ENCODE results near the gene MEIOB.
"Not testable (repeated sequence)": the region's sequence is repeated elsewhere in the genome, so short reads cannot be mapped to it uniquely, and the experiment has no call there.

Gene MEIOB, protein sequence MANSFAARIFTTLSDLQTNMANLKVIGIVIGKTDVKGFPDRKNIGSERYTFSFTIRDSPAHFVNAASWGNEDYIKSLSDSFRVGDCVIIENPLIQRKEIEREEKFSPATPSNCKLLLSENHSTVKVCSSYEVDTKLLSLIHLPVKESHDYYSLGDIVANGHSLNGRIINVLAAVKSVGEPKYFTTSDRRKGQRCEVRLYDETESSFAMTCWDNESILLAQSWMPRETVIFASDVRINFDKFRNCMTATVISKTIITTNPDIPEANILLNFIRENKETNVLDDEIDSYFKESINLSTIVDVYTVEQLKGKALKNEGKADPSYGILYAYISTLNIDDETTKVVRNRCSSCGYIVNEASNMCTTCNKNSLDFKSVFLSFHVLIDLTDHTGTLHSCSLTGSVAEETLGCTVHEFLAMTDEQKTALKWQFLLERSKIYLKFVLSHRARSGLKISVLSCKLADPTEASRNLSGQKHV

DNA sequence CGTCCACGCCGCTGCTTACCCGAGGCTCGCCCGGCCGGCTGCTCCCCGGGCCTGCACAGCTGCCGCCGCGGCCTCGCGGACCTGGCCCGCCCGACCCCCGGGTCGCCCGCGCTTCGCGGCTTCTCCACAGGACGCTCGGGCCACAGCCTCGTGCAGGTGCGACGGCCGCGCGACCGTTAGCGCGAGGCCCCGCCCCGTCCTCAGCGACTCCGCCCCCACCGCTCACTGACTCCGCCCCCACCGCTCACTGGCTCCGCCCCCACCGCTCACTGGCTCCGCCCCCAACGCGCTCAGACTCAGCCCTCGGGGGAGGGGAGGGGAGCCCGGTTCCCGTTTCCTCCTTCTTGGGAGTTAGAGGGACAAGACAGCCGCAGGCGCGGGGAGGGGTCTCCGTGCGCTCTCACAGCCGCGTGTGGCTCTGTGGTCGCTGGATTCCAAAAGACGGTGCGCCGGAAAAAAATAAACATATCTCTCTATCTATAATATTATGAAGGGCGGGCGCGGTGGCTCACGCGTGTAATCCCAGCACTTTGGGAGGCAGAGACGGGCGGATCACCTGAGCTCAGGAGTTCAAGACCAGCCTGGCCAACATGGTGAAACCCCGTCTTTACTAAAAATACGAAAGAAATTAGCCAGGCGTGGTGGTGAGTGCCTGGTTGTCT lies at the start of gene MEIOB:
Gene MEIOB (minus strand): TSS at position 191 of the 662 bp plus-strand sequence. CDS start 3,989 bp downstream, outside the sequence.
- DNase-seq (ENCODE audit: low spot score): peak; percentile 43

DNA sequence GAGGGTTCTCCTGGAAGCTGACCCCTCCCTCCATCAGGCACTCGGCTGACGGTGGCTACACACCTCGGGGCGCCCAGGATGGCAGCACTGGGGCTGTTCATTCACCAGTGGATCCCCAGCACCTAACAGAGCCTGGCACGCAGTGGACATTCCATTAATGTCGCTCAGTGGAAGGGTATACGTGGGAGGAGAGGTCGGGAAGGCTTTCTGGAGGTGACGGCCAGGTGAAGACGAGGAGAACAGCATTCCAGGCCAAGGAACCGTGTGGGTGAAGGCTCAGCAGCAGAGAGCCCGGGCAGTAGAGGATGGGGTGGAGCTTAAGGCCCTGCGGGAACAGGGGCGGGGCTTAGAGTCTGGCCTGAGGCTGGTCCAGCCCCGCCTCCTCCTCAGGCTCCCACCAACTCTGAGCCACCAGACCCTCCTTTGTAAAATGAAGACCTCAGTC lies 48.8 kb upstream of the MEIOB start:
- peak; percentile 64 for DNase-seq (ENCODE audit: low spot score)

DNA sequence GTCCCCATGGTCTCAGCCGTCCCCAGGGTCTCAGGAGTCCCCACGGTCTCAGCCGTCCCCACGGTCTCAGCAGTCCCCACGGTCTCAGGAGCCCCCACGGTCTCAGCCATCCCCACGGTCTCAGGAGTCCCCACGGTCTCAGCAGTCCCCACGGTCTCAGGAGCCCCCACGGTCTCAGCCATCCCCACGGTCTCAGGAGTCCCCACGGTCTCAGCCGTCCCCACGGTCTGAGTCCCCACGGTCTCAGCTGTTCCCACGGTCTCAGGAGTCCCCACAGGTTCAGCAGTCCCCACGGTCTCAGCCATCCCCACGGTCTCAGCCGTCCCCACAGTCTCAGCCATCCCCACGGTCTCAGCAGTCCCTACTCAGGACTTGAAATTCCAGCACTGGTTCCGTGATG lies 48.2 kb upstream of the MEIOB start:
- not testable (repeated sequence) for DNase-seq (ENCODE audit: low spot score)

DNA sequence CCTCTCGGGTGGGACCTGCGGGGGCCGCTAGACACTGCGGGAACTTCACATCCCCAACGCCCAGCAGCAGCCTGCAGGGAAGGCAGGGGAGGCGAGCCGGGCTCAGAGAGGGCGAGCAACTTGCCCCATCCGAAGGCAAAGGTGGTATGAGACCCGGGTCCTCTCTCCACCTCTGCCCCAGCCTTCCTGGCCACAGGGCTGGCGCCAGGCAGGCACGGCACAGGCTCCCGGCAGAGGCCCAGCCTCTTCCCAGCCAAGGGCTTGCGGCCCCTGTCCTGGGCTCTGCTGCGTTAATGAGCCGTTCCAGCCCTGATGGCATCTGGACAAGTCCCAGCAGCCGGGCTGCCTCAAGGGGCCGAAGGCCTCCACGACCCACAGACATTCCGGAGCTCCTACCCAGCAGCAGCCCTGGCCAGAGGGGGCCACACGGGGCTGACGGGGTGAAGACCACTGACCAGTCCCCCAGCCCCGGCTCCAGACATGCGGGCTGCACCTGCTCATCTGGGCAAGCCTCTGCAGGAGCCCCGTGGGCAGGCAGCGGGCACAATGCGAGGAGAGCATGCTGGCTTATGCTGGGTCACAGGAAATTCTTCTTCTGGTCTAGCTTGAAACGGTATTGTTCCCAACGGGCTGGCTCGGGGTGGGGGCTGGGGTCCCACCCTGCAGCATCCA lies 47.5 kb upstream of the MEIOB start:
- no peak for DNase-seq (ENCODE audit: low spot score)

DNA sequence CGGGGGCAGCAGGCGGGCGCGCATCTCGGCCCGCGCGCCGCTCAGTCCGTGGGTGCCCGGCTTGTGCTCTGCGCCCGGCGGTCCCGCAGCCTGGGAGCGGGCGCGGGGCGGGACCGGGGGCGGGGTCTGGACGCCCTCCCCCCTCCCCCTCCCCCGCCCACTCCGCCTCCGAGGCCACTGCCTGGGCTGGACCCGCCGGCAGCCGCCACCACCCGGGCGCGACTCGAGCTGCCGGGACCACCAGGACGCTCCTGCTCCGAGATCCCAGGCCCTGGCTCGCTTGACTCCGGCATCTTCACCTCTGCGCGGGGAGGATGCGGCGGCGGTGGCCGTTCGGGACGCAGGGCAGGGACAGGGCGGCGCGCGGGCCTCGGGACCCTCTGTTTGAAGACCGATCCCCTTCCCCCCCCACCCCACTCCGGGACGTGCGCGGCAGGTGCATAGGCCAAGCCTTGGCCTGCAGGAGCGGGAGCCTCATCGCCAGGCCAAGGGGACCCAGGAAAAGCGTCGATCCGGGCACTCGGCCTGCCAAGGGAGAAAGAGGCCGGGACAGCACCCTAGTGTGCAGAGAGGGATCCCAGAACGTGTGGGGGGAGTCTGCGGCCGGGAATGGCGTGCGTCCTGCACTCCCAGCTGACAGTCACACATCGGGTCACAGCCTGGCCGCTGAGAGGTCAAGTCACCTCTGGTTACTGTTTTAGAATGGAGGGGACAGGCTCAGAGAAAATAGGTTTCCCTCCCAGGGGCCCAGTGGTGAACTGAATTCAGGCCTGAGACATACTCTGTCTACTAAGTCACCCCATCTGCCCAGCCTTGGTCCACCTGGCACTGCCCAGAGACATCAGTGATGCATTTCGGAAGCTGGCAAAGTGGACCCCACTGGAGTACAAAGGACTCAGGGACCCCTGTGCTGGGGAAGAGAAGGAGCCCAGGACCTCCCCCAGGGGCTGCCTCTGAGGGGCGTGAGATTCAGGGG lies 46.7 kb upstream of the MEIOB start, which contains the start of gene HS3ST6:
Gene HS3ST6 (minus strand): TSS at position 65 of the 976 bp plus-strand sequence. CDS start 92 bp downstream, outside the sequence.
- DNase-seq (ENCODE audit: low spot score): no peak

DNA sequence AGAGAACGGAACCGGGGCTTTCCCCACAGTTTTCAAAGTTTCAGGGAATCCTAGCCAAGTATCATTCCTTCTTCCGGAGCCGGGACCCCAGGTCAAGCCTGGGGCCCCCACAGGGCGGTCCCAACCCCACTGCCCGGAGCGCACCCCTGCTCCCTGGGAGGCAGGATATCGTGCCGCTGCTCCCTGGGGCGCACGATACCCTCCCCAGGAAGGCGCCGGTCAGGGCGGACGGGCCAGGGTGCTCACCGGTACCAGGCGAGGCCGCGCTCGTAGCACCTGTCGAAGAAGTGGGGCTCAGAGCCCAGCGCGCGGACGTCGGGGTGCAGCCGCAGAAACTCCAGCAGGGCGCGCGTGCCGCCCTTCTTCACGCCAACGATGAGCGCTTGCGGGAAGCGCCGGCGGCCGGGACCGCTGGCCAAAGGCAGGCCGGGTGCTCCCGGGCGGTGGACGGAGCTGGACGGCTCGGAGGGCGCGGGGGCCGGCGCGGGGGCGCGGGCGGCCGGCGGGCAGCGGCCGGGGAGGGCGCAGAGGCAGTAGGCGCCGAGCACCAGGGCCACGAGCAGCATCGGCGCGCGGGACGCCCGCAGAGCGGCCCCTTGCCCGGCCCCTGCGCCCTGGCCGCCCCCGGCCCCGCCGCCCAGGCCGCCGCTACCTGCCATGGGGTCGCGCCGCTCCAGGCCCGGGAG lies 45.8 kb upstream of the MEIOB start:
- no peak for DNase-seq (ENCODE audit: low spot score)

DNA sequence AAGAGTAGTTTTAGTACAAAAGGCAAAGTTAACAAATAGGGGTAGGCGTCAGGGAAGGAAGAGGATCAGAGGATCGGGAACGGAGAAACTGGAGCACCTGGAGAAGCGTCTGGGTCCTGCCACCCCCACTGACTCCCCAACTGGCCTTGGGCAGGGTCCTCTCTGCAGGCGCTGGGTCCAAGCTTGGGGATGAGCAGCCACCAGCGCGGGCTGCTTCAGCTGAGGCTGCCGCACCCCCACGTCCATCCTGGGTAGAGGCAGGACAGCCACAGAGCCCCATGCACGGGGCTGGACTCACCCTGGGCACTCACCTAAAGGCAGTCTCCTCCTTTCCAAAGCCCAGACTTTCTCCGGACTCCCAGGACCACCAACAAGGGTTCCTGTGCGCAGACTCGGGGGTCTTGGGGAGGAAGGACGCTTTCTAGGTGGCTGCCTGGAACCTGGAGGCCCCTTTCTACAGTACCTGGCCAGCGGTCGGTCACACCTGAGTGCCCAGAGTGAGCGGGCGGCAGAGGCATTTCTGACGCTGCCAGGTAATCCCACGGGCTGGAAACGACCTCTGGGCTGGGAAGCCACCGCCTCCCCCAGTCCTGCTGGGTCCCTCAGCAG lies 45.2 kb upstream of the MEIOB start:
- no peak for DNase-seq (ENCODE audit: low spot score)

DNA sequence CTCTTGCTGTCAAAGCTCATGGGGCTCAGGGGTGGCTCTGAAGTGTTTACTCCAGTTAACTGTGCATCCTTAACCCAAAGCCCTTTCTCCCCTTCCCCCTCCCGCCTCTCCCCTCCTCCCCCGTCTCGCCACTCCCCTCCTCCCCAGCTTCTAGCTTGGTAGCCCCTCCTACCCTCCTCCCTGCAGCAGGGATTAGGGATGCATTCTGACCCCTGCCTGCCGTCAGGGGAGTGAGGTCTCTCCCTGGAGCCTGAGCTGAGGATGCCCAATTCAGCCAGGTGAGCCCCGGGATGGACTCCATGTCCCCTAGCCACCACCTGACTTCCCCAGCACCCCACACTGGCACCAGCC lies 44.7 kb upstream of the MEIOB start:
- DNase-seq (ENCODE audit: low spot score): no peak

DNA sequence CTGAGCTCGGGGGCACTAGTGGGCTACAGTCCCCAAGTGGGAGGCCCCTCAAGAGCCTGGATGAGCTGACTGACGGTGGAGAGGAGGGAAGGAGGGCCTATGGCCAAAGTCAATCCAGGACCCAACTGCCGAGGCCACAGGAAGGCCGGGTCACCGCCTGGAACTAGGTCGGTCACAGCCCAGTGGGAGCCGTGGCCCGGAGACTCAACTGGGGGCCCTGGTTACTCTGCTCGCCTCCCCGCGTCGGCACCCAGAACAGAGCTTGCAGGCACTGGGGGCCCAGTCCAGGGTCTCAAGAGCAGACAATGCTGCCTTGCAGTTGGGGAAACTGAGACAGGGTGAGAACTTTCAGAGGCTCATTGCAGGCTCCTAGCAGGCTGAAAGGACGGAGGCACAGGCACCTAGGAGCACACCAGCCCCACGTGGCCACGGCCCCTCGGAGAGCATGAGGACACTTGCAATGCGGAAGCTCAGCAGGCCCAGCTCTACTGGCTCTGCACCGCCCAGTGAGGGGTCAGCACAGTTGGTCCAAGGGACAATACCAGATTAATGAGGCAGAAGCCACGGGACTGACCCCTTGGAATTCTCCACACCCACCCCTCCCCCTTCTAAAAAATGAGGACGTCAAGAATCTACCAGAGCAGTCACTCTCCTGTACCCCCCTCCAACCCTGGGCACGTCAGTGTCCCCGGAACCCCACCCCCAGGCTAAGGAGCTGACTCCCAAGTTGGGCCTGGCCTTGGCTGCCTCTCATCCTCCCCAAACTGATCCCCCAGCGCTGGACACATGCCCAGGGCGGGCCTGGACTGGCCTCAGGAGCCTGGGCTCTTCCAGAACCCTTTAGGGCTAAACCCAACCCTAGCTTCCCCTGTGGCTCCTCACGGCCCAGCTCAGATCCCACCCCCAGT lies 44.0 kb upstream of the MEIOB start:
- DNase-seq (ENCODE audit: low spot score): no peak

DNA sequence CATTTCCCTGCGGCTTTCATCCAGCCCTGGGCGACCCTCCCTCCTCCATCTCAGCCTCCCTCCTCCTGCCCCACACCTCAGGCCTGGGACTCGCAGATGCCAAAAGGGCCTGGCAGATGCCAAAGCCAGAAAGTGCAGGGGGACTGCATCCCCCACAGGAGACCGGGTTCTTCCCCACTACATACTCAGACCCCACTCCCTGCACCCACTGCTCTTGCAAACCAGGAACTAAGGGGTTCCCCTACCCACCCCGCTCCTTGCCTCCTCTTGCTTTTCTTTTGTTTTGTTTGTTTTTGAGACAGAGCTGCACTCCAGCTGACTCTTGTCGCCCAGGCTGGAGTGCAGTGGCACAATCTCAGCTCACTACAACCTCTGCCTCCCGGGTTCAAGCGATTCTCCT lies 43.0 kb upstream of the MEIOB start:
- DNase-seq (ENCODE audit: low spot score): no peak

DNA sequence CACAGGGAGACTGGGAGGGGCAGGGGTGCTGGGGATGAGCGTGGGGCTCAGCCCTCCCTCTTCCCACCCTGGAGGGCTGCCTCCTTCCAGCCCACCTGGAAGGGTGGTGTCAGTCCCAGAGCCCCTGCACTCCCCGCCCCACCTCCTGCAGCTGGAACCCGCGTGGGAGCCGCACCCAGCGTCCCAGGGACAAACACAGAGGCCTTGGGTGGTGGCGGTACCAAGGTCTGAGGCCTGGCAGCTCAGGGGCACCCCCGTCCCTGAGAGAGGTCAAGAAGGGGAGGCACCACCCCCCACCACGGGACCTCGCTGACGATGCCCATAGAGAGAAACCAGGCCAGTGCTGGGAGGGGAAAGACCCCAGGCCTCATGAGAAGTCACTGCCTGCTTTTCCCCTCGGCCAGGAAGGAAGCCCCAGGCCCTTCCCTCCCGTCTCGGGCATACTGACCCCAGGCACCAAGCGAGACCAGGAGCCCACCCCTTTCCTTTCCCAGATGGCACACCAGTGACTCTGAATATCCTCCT lies 42.2 kb upstream of the MEIOB start:
- no peak for DNase-seq (ENCODE audit: low spot score)

DNA sequence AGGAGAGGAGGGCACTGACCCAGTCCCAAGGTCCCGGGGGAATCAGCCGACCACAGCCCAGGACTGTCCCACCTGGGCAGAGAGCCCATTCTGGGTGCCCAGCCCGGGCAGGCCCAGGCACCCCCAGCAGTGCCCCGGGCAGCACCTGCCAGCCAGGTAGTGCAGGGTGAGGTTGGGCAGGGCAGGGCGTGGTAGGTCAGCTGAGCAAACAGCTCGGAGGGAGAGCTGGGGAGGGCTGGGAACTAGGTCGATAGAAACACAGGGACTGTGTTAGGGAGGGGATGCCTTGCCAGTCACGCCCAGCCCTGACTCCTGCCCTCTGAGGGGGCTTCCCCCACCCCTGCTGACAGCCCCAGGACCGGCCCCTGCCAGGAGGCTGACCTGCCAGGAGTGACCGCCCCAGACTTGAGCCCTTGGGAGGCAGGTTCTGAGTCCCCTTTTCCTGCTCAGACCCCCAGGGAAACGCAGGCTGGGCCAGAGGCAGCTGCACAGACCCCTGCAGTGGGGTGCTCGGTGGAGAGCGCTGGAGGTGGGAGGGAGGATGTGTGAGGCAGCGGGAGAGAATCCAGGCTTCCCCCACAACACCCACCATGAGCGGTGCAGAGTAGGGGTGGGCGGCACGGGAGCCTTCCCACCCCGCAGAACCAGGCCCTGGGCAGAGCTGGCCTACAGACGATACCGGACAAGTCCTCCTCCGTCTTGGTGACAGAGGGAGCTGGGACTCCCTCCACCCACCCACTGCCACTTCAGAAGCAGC lies 41.5 kb upstream of the MEIOB start:
- DNase-seq (ENCODE audit: low spot score): no peak

DNA sequence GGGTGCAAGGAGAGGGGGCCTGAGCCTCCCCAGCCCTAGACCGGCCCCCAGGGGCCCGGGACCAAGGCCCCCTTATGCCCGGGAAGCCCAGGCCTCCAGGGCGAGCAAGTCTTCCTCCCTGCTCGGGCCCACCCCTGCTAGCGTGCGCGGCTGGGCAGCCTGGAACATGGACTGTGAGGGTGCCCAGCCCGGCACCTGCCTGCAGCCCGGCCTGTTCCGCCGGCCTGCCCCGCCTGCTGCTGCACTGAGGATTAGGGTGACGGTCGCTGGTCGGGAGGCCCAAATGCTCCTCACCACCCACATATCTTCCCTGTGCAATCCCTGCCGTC lies 40.2 kb upstream of the MEIOB start:
- DNase-seq (ENCODE audit: low spot score): no peak

DNA sequence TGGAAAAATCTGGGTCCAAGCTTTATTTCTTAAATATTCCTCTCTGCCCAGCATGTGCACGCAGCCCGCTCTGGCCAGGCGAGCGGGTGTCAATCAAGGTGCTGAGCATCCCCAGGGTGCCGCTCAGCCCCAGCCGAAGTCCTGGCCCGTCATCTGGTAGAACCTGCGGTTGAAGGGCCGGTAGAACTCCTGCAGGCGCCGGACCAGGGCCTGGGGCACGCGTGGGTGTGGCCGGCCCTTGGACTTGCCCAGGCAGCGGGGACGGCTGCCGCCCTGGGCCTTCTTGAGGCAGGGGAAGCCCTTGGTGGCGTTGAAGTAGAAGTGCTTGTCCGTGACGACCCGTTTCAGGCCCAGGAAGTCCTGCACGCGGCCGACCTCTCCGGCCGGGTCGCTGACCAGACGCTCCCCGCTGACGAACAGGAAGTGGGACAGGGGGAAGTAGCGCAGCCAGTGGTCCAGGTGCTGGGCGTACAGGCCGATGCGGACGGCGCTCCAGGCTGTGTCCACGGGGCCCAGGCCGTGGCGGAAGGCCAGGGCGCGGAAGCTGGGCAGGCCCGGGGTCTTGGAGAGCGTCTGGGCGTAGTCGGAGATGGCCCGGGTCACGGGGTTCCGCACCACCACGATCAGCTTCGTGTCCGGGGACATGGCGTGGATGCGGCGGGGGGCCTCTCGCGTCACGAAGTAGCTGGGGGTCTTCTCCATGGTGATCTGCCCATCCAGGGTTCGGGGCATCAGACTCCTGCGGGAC lies 39.7 kb upstream of the MEIOB start:
- no peak for DNase-seq (ENCODE audit: low spot score)

DNA sequence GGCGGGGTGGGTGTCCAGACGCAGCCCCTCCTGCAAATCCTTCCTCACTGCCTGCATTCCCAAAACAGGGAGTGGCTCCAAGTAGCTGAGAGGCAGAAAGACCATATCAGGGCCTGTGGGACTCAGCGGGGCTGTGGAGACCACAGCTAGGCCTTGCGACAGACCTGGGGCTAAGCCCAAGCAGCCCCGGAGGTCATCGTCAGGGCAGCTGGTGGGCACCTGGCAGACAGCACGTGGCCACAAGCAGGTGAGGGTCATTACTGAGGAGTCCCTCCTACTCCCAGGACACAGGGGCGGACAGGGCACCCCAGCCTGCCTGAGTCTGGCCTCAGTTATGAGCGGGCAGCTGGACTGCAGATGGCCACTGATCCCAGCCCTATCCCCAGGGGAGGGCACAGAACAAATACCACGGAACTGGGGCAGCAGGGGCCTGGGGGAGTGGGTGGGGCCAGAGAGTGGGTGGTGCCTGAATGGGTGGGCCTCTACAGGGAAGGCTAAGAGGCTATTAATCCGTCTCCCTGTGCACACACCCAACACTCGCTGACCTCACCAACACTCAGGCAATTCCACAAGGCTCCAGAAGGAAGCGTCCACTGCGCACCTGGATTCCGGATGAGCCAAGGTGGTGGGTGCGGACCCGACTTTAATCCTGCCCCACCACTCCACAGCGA lies 37.7 kb upstream of the MEIOB start:
- no peak for DNase-seq (ENCODE audit: low spot score)

DNA sequence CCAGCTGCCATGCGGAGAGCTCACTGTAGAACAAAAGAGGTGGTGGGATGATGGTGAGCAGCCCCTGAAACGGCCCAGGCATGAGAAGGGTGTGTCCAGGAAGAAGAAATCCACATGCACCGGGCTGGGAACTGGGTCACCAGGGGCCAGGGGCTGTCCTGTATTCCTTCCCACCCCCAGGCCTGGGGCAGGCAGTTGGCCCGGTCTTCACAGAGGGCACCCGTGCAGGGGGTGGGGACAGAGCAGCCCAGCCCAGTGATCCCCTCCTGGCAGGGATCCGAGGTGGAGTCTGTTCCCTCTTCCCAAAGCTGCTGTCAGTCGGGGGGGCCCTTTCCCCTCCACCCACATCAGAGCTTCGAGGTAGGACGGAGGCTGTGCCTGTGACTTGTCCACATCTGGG lies 37.0 kb upstream of the MEIOB start:
- no peak for DNase-seq (ENCODE audit: low spot score)

DNA sequence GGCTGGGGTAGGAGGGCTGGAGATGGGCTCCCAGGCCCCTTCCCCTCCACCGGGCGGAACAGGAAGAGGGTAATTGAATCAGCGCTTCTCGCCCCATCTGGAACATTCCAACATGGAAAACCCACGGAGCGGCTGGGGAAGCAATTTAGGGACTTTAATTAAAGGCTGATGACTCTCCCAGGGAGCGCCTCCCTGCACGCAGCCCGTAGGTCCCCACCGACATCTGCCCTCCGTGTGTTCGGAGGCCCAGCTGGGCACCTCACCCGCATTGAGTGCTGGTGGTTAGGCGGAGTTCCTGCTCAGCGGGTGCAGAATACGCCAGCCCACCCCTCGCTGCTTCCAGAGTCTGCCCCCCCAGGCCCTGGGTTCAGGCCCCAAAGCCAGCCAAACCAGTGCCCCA lies 36.2 kb upstream of the MEIOB start:
- no peak for DNase-seq (ENCODE audit: low spot score)
